GM10248 (cell line): ENCODE data around the gene CACNB4.

ENCODE experiments used
- CTCF ChIA-PET: fragments of 300-600 bp; sonication (Branson Sonifier 250); formaldehyde crosslinking; extraction: SDS; loops from one replicate; lab custom pipeline; 2021; ENCODE audit warnings: antibody characterized with exemption; lab: Yijun Ruan, JAX
- POLR2A ChIA-PET: fragments of 350-650 bp; sonication (Branson Sonifier 250); formaldehyde crosslinking; extraction: SDS; loops from one replicate; lab custom pipeline; 2020; ENCODE audit warnings: antibody characterized with exemption; lab: Yijun Ruan, JAX
- DNase-seq: peaks from one replicate; pipeline ENCODE4 v3.0.0; 2012; ENCODE audit errors: extremely low spot score
- CTCF ChIP-seq: IDR thresholded peaks from 2 replicates; pipeline ENCODE4 v1.5.1; 2012; ENCODE audit warnings: mild to moderate bottlenecking, low read depth; ENCODE audit errors: extremely low read depth, missing control alignments, control extremely low read depth

Gene CACNB4

GRCh38 chr2:151793123-151793522, 305.7 kb downstream of the CACNB4 start:
- ChIA-PET CTCF (interaction anchor here (0.9 to 1.3 kb wide), 2 partner anchors 10 to 233 kb away, joined by 3 to 4 read pairs; no protein-coding TSS in a partner anchor), POLR2A (no interaction called here)
- no peak for DNase-seq
- TF ChIP-seq CTCF = no peak

- ChIA-PET CTCF (interaction anchor here (1.1 kb wide), 1 partner anchor 10 kb away, joined by 3 read pairs; no protein-coding TSS in a partner anchor), POLR2A (no interaction called here)
- DNase-seq = no peak
- TF ChIP-seq CTCF = no peak
Measured at GRCh38 chr2:151792589-151792988, 306.3 kb downstream of the CACNB4 start.

GRCh38 chr2:151791545-151791944, 307.3 kb downstream of the CACNB4 start:
- ChIA-PET POLR2A (no interaction called here), CTCF (interaction anchor here (1.0 to 1.3 kb wide), 3 partner anchors 8 to 11 kb away, joined by 3 to 5 read pairs (median 3); no protein-coding TSS in a partner anchor)
- DNase-seq = no peak
- TF ChIP-seq CTCF = no peak

- CTCF ChIA-PET = interaction anchor here (1.3 kb wide), 1 partner anchor 10 kb away, joined by 3 read pairs; no protein-coding TSS in a partner anchor
- TF ChIP-seq CTCF = no peak
- no peak for DNase-seq
- POLR2A ChIA-PET = no interaction called here
Measured at GRCh38 chr2:151790689-151791088, 308.2 kb downstream of the CACNB4 start.

GRCh38 chr2:151789055-151789834, 309.6 kb downstream of the CACNB4 start:
- ChIA-PET CTCF (interaction anchor here (0.9 to 3.9 kb wide), 6 partner anchors 10 to 233 kb away, joined by 3 to 18 read pairs (median 4); no protein-coding TSS in a partner anchor), POLR2A (no interaction called here)
- no peak for DNase-seq
- TF ChIP-seq CTCF = no peak

- no peak for TF ChIP-seq CTCF
- ChIA-PET CTCF (interaction anchor here (1.1 to 3.9 kb wide), 3 partner anchors 9 to 21 kb away, joined by 3 to 18 read pairs (median 18); no protein-coding TSS in a partner anchor), POLR2A (no interaction called here)
- DNase-seq = no peak
Measured at GRCh38 chr2:151786483-151786882, 312.4 kb downstream of the CACNB4 start.
